Endothelial cell of umbilical vein (primary cell): ENCODE data around the gene SLC35A5. TPM values are rescaled to one million over a fixed set of nuclear protein-coding genes. Genes with fewer than 3 reads are reported as not detected.

Experiments used
- BruUV-seq: library from RNA; stranded (reverse); fragments of 400-500 nt; replicated peaks from 2 replicates; lab custom pipeline; 2021; lab: Mats Ljungman, UMichigan
- CTCF ChIA-PET: fragments of 300-600, 350-600 bp; sonication (Branson Sonifier 250); formaldehyde crosslinking; loops from one replicate; lab custom pipeline; 2021; ENCODE audit warnings: antibody characterized with exemption, inconsistent platforms; lab: Charles Lee
- POLR2A ChIA-PET: fragments of 300-600, 350-600 bp; sonication (Branson Sonifier 250); formaldehyde crosslinking; loops from one replicate; lab custom pipeline; 2021; ENCODE audit warnings: antibody characterized with exemption, inconsistent platforms; lab: Charles Lee
- DNase-seq: peaks from one replicate; pipeline ENCODE4 v3.0.0-alpha.2; 2011; ENCODE audit warnings: low read depth, low spot score
- FAIRE-seq: peaks from 2 replicates; lab custom pipeline; 2011; peaks lifted over from hg19 to GRCh38; lab: Jason Lieb, UNC
- H2AFZ ChIP-seq: 2 replicates; pipeline ENCODE4 v1.6.0; 2012; ENCODE audit warnings: low read depth, low read length, control low read depth, inconsistent platforms
- H3K27ac ChIP-seq: 2 replicates; pipeline ENCODE4 v1.5.1; 2011; ENCODE audit warnings: low read depth, mild to moderate bottlenecking, control low read depth, low read length, moderate library complexity; ENCODE audit not compliant: insufficient read depth
- H3K27me3 ChIP-seq, 2 experiments: 2 replicates each; pipeline versions ENCODE4 v1.6.0 to v1.6.1; 2011; ENCODE audit warnings: low read length in 2 of 2, mixed read lengths in 1 of 2; ENCODE audit not compliant: control insufficient read depth in 2 of 2, insufficient read depth in 2 of 2
- H3K36me3 ChIP-seq, 2 experiments: 2 replicates in 1 of 2; 3 replicates in 1 of 2; pipeline ENCODE4 v1.5.1; 2011; ENCODE audit warnings: low read length in 2 of 2, mild to moderate bottlenecking in 1 of 2, moderate library complexity in 1 of 2; ENCODE audit not compliant: control insufficient read depth in 2 of 2, insufficient read depth in 2 of 2; ENCODE audit errors: extremely low read depth in 1 of 2
- H3K4me1 ChIP-seq: 3 replicates; pipeline ENCODE4 v1.5.1; 2011; ENCODE audit warnings: mild to moderate bottlenecking, low read length; ENCODE audit not compliant: control insufficient read depth, insufficient read depth; ENCODE audit errors: extremely low read depth
- H3K4me2 ChIP-seq: 2 replicates; pipeline ENCODE4 v1.6.1; 2011; ENCODE audit warnings: low read length, control low read depth, mixed read lengths; ENCODE audit not compliant: insufficient read depth
- H3K4me3 ChIP-seq, 3 experiments: fragments of 200-600 bp in 1 of 3; sonication (generic), shearing (Covaris generic) in 1 of 3; replicated peaks in 1 of 3; 2 replicates each; pipeline ENCODE4 v1.5.1; 2011 to 2016; ENCODE audit warnings: control low read depth in 3 of 3, low read length in 3 of 3, mild to moderate bottlenecking in 2 of 3, inconsistent platforms in 1 of 3, low read depth in 1 of 3, moderate library complexity in 1 of 3; ENCODE audit not compliant: insufficient read depth in 1 of 3
- H3K79me2 ChIP-seq: 2 replicates; pipeline ENCODE4 v1.6.0; 2012; ENCODE audit warnings: low read length, inconsistent platforms; ENCODE audit not compliant: control insufficient read depth, insufficient read depth
- H3K9ac ChIP-seq: replicated peaks from 2 replicates; pipeline ENCODE3; 2011; ENCODE audit warnings: low read length, control low read depth; ENCODE audit not compliant: insufficient read depth; ENCODE audit errors: extremely low read depth
- H3K9me1 ChIP-seq: replicated peaks from 3 replicates; pipeline ENCODE4 v1.6.0; 2011; ENCODE audit warnings: mild to moderate bottlenecking, low read length; ENCODE audit not compliant: control insufficient read depth, insufficient read depth; ENCODE audit errors: extremely low read depth
- H3K9me3 ChIP-seq: replicated peaks from 2 replicates; pipeline ENCODE4 v1.5.1; 2012; ENCODE audit warnings: low read length, inconsistent platforms; ENCODE audit not compliant: control insufficient read depth, insufficient read depth
- H4K20me1 ChIP-seq: replicated peaks from 2 replicates; pipeline ENCODE3; 2011; ENCODE audit warnings: mild to moderate bottlenecking, low read length; ENCODE audit not compliant: control insufficient read depth, insufficient read depth; ENCODE audit errors: extremely low read depth
- CTCF ChIP-seq, 2 donors: IDR thresholded peaks; 1 replicate in 1 of 2; 2 replicates in 1 of 2; pipeline ENCODE4 v1.5.1; 2011; ENCODE audit warnings: low read length in 2 of 2, mild to moderate bottlenecking in 2 of 2, moderate library complexity in 2 of 2, control low read depth in 1 of 2, inconsistent platforms in 1 of 2, low read depth in 1 of 2; ENCODE audit not compliant: insufficient read depth in 1 of 2; ENCODE audit errors: extremely low read depth in 1 of 2
- EZH2 ChIP-seq: IDR thresholded peaks from 2 replicates; pipeline ENCODE4 v1.6.1; 2012; ENCODE audit warnings: borderline replicate concordance, low read depth, mild to moderate bottlenecking, moderate library complexity, low read length, inconsistent platforms; ENCODE audit not compliant: severe bottlenecking
- FOS ChIP-seq: IDR thresholded peaks from 2 replicates; pipeline ENCODE4 v1.6.1; 2011; ENCODE audit warnings: mild to moderate bottlenecking, low read length, moderate library complexity, borderline replicate concordance; ENCODE audit not compliant: insufficient read depth
- GATA2 ChIP-seq: IDR thresholded peaks from 2 replicates; pipeline ENCODE4 v1.7.0; 2011; ENCODE audit warnings: low read depth, mild to moderate bottlenecking, moderate library complexity, mixed read lengths, low read length; ENCODE audit not compliant: insufficient read length, insufficient read depth
- JUN ChIP-seq: IDR thresholded peaks from 2 replicates; pipeline ENCODE4 v1.6.1; 2011; ENCODE audit warnings: borderline replicate concordance, low read depth; ENCODE audit not compliant: insufficient read length, insufficient read depth
- MYC ChIP-seq: IDR thresholded peaks from one replicate; pipeline ENCODE4 v1.6.1; 2011; ENCODE audit warnings: mild to moderate bottlenecking, low read depth, low read length
- POLR2A ChIP-seq: IDR thresholded peaks from 2 replicates; pipeline ENCODE4 v1.6.1; 2012; ENCODE audit warnings: low read depth, mild to moderate bottlenecking, control low read depth, low read length
- POLR2AphosphoS5 ChIP-seq: IDR thresholded peaks from 2 replicates; pipeline ENCODE4 v1.6.1; 2012; ENCODE audit warnings: low read depth, mild to moderate bottlenecking, control low read depth, low read length, moderate library complexity; ENCODE audit not compliant: insufficient read depth
- dilution Hi-C: fragments of 300-500 bp; cut with MboI; formaldehyde crosslinking; loops from one replicate; pipeline ENCODE4 v1.15.0; 2019; ENCODE audit warnings: low sequenced_read_pairs; ENCODE audit not compliant: extremely low pct_ligation_motif_present
- intact Hi-C: fragments of 100-400 bp; cut with micrococcal nuclease; formaldehyde crosslinking; loops from one replicate; pipeline ENCODE4 v1.10.0; 2022
- polyA plus RNA-seq, 4 experiments: library from polyadenylated mRNA; depleted of rRNA in 3 of 4; stranded (reverse) in 3 of 4; unstranded in 1 of 4; fragments of >200 nt; gene quantifications; 2 replicates each; pipeline versions ENCODE4 v1.2.1 to v1.2.3, GENCODE V29; 2011 to 2012; ENCODE audit warnings: missing spikeins in 1 of 4
- total RNA-seq: library from RNA; stranded (reverse); gene quantifications from 2 replicates; pipeline ENCODE4 v1.2.3, GENCODE V29; 2021
- TF ChIP-seq, protein P1 (sequence below): IDR thresholded peaks from 2 replicates; pipeline ENCODE4 v1.6.1; 2011; ENCODE audit not compliant: insufficient read depth, insufficient read length

SLC35A5 gene
- total and polyA plus RNA-seq, 2 donors (not counting 3 experiments of a cell fraction or from before 2014, with no cell fraction given) = 25.1 to 40.1 TPM

- dilution Hi-C loops (no loop called here), intact Hi-C loops (no loop called here)
- H2AFZ ChIP-seq = no peak overlapping the region
- H3K4me1 ChIP-seq = no peaks in the 10 kb centered on the region
- H3K27ac ChIP-seq = no peak overlapping the region
- DNase-seq (no peak), FAIRE-seq (no peak)
- CTCF ChIA-PET = no interaction called here
- H3K4me2 ChIP-seq = no peak overlapping the region
- no peaks in the 10 kb centered on the region for H3K9me1 ChIP-seq
- POLR2A ChIA-PET = no interaction called here
- H3K79me2 ChIP-seq = no peaks in the 10 kb centered on the region
- H3K36me3 ChIP-seq = peaks cover 0 to 6% of the 10 kb centered on the region in 2 experiments
- no peaks in the 10 kb centered on the region for H3K9me3 ChIP-seq
- no peaks in the 10 kb centered on the region for H4K20me1 ChIP-seq
- no TSS peak for BruUV-seq
- H3K9ac ChIP-seq = no peak overlapping the region
- no peak overlapping the region for H3K4me3 ChIP-seq
- no peak for TF ChIP-seq FOS
- H3K27me3 ChIP-seq = no peaks in the 10 kb centered on the region
Observed at GRCh38 chr3:112539825-112540650, 21.8 kb upstream of the SLC35A5 start.

- Histone ChIP-seq H3K27me3 (no peaks in the 10 kb centered on the region), H3K36me3 (peaks cover 0 to 5% of the 10 kb centered on the region in 2 experiments), H3K79me2 (peaks cover 3% of the 10 kb centered on the region), H3K9me1 (no peaks in the 10 kb centered on the region), H3K4me2 (peak overlapping the region; percentile 40), H3K4me1 (peaks cover 12% of the 10 kb centered on the region), H3K4me3 (no peak overlapping the region), H3K9me3 (no peaks in the 10 kb centered on the region), H4K20me1 (no peaks in the 10 kb centered on the region), H3K9ac (no peak overlapping the region), H2AFZ (no peak overlapping the region), H3K27ac (peak overlapping the region; percentile 10)
- no peak for FAIRE-seq
- ChIA-PET POLR2A (no interaction called here), CTCF (interaction anchor here (1.7 kb wide), 1 partner anchor 435 kb away, joined by 5 read pairs; no protein-coding TSS in a partner anchor)
- DNase-seq = peak; percentile 37
- dilution Hi-C loops = no loop called here
- intact Hi-C loops = no loop called here
- no TSS peak for BruUV-seq
- TF ChIP-seq GATA2 (peak; percentile 71), POLR2AphosphoS5 (no peak), EZH2 (no peak), FOS (peak; percentile 58), POLR2A (no peak), CTCF (IDR thresholded peaks at IDR 0.05; ENCODE audit: extremely low read depth in 1 of 2, insufficient read depth in 1 of 2, low read depth in 1 of 2, low read length in 2 of 2) (no peak), MYC (no peak), JUN (peak; percentile 18)
- TF ChIP-seq, protein P1, sequence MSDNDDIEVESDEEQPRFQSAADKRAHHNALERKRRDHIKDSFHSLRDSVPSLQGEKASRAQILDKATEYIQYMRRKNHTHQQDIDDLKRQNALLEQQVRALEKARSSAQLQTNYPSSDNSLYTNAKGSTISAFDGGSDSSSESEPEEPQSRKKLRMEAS = no peak
Observed at GRCh38 chr3:112546216-112546759, 15.6 kb upstream of the SLC35A5 start.
